Stimulated activated naive CD4-positive, alpha-beta T cell treated with Interleukin-2 at 50 U/mL for 16 hours (primary cell): ENCODE results near the gene CTIF.

Experiments
- DNase-seq: peaks from one replicate; lab custom pipeline; 2025; lab: John Stamatoyannopoulos, UW

The CTIF gene

GRCh38 chr18:48682768-48683167 is 143.9 kb downstream of the CTIF start:
- no peak for DNase-seq

- no peak for DNase-seq
Observed at GRCh38 chr18:48683197-48683596, 144.4 kb downstream of the CTIF start.

GRCh38 chr18:48683661-48684060 is 144.8 kb downstream of the CTIF start:
- no peak for DNase-seq

DNA sequence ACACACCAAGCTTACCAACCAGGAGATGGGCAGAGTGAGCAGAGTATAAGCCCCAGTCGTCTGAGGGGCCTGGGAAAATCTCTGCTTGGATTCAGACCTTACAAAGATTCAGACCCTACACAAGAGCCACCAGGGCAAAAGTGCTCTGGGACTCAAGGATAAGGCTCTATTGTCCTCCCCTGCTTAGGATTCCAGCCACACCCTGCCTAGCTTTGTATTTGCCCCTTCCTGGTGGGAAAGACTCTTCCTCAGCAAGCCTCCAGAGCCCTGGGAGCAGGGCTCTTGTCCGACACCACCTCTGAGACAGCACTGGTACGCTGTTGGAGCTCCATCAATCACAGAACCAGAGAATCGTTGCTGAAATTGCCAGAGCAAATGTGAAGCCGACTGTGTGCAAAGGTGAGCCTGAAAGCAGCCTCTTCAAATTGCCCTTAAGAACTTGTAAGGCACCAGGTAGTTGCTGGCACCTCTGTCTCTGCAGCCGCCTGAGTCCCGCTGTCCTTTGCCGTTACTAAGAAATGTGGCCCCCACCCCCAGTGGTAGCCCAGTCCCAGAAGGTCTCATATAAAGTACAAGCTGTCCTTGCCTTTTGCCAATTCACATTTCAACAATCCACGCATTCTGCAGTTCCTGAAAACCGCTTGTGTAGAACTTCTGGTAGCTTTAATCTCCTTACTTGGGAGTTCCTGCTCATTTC is 148.7 kb downstream of the CTIF start:
- DNase-seq = no peak

DNA sequence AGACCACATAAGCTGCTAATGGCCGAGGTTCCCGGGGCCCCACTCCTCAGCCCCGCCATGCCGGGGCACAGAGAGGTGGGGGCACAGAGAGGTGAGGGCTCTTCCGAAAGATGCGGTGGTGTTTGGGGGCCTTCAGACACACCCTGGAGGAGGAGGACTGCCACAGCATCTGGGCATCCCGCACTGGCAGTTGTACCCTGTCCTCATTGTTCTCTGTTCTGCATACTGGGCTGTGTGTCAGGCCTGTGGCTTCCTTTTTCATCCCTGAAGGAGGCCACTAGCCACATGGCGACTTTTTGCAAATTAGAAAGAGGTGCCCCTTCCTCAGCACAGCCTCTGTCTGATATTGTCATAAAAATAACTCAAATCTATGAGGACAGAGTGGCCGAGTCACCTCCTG is 150.1 kb downstream of the CTIF start:
- no peak for DNase-seq

DNA sequence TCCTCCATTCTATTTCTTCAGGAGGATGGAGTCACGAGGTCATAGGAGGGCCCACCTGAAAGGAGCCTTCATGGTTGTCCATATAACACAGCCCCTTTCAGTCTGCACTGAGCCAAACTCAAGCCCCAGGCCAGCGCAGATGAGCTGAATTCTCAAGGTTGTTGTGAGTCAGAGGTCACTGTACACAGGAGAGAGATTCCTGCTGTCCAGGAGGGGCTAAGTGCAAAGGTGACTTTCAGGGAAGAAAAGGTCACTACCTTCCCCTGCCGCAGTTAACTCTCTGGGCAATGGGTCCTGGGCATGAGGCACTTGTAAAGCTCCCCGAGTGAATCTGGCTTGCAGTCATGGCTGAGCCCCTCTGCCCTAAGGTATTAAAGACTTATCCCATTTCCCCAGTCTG is 150.7 kb downstream of the CTIF start:
- no peak for DNase-seq

GRCh38 chr18:48690494-48690893 is 151.7 kb downstream of the CTIF start:
- no peak for DNase-seq

DNA sequence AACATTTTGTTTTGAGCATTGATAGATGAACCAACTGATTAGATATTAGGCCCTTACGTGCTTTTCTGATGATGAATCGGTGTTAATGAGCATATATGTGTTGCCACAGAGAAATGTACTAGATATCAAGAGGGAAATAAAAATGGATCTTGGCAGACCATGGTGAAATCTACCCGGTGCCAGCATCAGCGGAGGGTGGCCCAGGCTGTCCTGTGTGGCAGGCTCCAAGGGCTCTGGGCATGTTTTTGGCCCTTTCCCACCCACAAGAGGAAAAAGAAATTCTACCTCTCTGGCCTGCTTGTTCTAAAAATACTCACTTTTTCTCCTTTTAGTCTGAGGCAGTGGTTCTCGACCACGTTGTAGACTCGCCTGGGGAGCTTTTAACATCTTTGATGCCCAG is 154.2 kb downstream of the CTIF start:
- DNase-seq = no peak

DNA sequence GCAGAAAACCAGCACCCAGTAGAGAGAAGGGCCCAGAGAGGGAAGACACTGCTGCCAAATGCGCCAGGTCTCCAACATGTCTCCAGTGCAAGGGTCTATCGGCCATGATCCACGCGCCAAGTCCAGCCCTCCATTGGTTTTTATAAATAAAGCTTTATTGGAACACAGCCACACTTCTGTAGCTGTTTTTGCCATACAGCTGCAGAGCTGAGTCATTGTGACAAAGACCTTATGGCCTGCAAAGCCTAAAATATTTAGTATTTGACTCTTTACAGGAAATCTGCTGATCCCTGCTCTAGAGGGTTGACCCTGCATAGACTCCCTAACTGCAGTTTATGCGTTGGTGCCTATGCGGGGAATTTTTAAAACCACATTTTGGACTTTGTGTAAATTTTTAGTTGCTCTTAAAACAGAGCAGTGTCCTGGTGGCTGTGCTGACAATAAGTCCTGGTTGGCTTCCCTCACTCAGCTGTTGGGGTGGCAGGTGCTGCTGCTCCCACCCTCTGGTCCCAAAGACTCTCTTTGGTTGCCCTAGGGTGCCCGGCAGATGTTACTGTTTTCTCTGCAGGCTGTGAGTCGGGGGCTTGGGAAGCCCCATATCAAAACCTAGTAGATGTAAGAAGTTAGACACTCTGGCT is 154.9 kb downstream of the CTIF start:
- DNase-seq = no peak

GRCh38 chr18:48694295-48694694 is 155.5 kb downstream of the CTIF start:
- DNase-seq = no peak

DNA sequence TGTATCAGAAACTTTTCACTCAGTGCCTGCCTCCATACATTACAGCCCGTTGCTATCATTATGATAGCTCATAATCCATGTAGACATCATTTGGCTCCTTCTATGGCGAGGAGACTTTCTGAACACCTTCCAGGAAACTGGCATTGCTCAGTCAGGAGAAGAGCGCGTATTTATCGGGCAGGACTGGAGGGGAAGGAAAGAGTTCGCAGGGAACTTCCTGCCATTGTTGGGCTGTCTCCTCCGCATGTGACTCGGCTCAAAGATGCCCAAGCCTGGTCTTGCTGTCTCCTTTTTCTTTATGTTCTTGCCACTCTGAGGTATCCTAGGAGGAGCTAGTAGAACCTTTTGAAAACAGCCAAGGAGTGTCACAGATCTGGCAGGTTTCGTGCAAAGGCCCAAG is 156.8 kb downstream of the CTIF start:
- no peak for DNase-seq

- no peak for DNase-seq
Observed at GRCh38 chr18:48696218-48696617, 157.4 kb downstream of the CTIF start.

DNA sequence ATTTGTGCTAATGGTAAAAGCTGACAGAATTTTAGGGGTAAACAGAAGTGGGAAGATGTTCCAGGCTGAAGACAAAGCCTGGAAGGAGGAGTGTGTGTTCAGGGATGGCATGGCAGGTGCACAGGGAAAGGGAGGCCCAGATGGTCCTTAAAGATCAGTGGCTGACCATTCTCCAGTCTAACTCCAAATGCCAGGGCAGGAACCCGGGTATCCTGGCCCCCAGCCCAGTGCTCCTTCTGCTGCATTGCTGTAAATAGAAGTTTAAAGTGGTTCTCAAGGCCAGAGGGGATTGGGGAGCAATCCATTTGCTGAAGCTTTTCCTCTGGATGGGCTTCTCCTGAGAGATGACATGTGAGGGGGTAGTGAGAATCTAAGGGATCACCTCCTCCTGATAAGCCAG is 158.6 kb downstream of the CTIF start:
- DNase-seq = no peak

DNA sequence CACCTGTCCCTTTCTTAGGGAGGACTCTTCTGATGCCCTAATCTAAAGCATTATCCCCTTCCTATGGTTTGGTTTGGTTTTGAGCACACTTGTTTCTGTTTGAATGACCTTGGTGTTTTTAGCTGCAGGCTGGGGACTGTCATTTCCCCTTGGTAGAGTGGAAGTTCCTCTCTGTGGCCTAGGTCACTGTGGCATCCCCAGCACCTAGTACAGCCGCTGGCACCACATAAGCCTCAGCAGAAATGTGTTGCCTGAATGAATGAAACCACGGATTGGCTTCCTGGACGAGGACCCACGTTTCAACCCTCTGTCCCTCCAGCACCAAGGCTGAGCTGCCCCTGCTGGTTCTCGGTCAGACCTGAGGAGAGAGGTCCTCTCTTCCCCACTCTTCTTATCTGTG is 159.9 kb downstream of the CTIF start:
- no peak for DNase-seq

DNA sequence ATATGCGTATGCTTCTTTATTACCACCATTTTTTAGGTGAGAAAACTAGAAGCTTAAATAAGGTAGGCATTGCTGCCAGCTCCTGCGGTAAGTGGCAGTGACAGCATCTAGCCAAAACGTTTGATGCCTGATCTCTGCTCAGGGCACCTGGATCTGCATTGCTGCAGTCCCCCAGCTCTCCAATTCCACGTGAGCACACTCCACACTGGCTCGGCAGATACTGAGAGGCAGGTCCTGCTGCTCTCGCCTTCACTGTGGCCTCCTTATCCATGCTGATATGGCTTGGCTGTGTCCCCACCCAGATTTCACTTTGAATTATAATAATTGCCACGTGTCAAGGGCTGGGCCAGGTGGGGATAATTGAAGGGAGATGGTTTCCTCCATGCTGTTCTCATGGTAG is 160.9 kb downstream of the CTIF start:
- no peak for DNase-seq

DNA sequence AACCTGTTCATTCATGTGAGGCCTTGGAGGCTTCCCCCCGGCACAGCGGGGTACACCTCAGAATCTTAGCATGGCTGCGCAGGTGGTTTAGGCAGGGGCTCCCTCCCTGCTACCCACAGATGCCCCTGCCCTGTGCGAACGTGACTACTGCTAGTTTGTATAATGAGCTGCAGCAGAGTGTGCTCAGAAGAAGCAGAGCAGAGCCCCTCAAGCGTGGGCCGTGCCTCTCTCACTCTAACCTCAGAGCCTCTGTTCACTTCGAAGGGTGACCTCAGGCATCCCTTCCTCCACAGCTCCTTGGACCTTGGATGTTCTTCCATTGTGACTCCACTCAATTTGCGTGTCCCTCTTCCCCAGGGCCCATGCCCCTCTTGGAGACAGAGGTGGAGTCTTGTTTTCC is 161.6 kb downstream of the CTIF start:
- DNase-seq = no peak

DNA sequence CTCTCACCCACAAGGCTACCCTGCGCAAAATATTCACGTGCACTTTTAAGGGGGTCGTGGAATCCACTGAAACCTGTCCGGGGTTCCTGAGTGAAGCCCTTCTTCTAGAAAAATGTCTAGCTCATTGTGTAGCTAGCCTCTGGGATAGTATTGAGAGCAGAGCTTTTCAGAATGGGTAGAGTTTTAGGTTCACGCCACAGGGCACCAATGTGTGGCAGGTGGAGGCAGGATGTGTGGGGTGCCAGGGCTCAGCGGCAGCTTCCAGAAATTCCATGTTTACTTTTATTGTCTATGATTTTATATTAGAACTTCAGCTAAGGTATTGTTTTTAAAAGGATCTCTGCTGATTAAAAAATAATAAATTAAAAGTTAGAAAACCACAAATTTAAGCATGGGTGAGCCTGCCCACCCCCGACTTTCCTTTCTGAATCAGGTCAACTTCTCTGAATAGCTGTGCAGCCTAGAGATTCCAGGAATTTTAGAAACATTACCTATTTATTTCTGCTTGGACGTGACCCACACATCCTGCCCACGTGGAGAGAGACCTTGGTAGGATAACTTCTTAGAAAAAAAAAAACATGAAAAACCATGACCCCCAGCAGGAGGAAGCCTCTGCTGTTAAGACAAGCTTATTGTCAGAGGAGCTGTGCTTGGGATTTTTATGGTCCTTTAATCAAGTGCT is 163.7 kb downstream of the CTIF start:
- no peak for DNase-seq

- no peak for DNase-seq
Observed at GRCh38 chr18:48703028-48703386, 164.2 kb downstream of the CTIF start.

DNA sequence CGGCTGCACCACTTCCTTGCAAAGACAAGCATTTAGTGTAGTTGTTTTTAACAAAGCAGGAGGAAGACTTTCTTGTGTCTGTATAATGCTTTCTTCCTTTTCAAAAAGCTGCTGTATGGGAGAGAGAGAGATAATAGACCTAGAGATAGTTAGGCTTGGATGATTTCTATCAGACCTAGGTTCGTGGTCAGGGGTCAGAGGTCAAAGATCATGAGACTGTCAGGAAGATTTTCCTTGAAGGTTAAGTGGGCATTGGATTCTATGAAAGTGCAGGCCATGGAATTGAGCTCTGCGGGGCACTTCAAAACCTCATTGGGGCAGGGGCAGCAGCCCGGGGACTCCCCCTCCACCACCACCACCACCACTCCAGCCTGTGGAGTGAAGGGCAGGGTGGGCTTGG is 164.6 kb downstream of the CTIF start:
- no peak for DNase-seq

DNA sequence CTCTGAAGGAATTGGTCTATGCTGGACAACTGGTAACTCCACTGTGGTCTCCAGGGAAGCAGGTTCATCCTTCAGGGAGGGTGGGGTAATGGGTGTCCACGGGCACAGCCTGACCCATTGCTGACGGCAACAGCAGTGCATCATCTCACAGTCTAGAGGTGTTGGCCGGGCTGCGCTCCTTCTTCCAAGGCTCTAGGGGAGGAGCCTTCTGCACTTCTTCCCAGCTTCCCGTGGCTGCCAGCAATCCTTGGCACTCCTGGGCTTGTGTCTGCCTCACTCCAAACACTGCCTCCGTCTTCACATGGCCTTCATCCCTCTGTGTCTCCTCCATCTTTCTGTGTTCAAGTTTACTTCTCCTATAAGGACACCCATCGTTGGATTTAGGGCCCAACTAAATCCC is 166.2 kb downstream of the CTIF start:
- DNase-seq = no peak

DNA sequence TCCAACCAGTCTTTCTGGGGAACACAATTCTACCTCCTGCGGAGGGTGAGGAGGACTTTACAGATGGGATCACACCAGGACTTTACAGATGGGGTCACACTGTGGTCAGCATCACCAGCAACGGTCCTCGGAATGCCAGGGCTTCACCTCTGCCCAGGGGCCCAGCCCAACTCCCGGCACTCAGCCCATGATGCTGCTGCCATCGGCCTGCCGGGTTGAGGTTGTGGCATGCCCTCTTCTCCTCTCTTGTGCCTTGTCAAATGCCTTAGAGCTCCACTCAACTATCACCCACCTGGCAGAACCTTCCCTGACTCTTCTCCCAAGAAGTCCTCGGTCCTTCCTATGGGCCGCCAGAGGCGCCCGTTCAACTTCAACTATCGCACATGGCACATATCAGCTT is 166.7 kb downstream of the CTIF start:
- no peak for DNase-seq

- no peak for DNase-seq
Observed at GRCh38 chr18:48706731-48707130, 167.9 kb downstream of the CTIF start.

GRCh38 chr18:48707636-48708296 is 168.9 kb downstream of the CTIF start:
- no peak for DNase-seq
